A549 (cell line): Measurements from ENCODE around the gene SRL. TPM values are rescaled to one million over a fixed set of nuclear protein-coding genes. Genes with fewer than 3 reads are reported as not detected.
A peak's percentile ranks its signal among the peaks of the same experiment; 100 is the strongest.

Experiments used
- ATAC-seq, 2 experiments: fragments of 200-7000 bp in 1 of 2; fragments of >200 bp in 1 of 2; cut with Nextera tagmentation in 1 of 2; cut with Tn5 transposase in 1 of 2; 3 replicates each; pipeline versions ENCODE4 v1.8.0 to v1.9.1; 2018 to 2020; ENCODE audit warnings: mild to moderate bottlenecking in 1 of 2, moderate library complexity in 1 of 2
- CTCF ChIA-PET: fragments of 300-600 bp; sonication (Branson Sonifier 250); formaldehyde crosslinking; extraction: SDS; loops from one replicate; lab custom pipeline; 2021; ENCODE audit warnings: antibody characterized with exemption, inconsistent platforms; lab: Yijun Ruan, JAX
- POLR2A ChIA-PET: fragments of 350-600 bp; formaldehyde crosslinking; extraction: SDS; loops from one replicate; lab custom pipeline; 2021; ENCODE audit warnings: antibody characterized with exemption, inconsistent platforms; lab: Yijun Ruan, JAX
- DNase-seq, 2 experiments: peaks; one replicate each; pipeline versions ENCODE4 v3.0.0 to v3.0.0-alpha.2; 2011 to 2016; ENCODE audit warnings: low read depth in 1 of 2, low spot score in 1 of 2
- FAIRE-seq: peaks from 2 replicates; lab custom pipeline; 2011; peaks lifted over from hg19 to GRCh38; lab: Jason Lieb, UNC
- H3K27ac ChIP-seq, 2 experiments: fragments of >200 bp; sonication (Bioruptor Twin); formaldehyde crosslinking; 3 replicates each; pipeline ENCODE4 v1.5.1; 2016 to 2017
- H3K4me1 ChIP-seq: fragments of >200 bp; sonication (Bioruptor Twin); formaldehyde crosslinking; 3 replicates; pipeline ENCODE4 v1.6.1; 2016
- H3K4me2 ChIP-seq: fragments of >200 bp; sonication (Bioruptor Twin); formaldehyde crosslinking; 3 replicates; pipeline ENCODE4 v1.6.1; 2016
- H3K4me3 ChIP-seq: fragments of >200 bp; sonication (Bioruptor Twin); formaldehyde crosslinking; 3 replicates; pipeline ENCODE4 v1.5.1; 2016
- H3K9me3 ChIP-seq: fragments of >200 bp; sonication (Bioruptor Twin); formaldehyde crosslinking; 3 replicates; pipeline ENCODE4 v1.6.1; 2016
- BCL3 ChIP-seq: fragments of >200 bp; sonication (Bioruptor Twin); formaldehyde crosslinking; IDR thresholded peaks from 3 replicates; pipeline ENCODE4 v1.6.1; 2016
- BHLHE40 ChIP-seq: IDR thresholded peaks from 2 replicates; pipeline ENCODE4 v1.6.1; 2012; ENCODE audit warnings: low read depth, low read length, inconsistent platforms
- CEBPB ChIP-seq, 2 experiments: fragments of >200 bp in 1 of 2; sonication (Bioruptor Twin) in 1 of 2; formaldehyde crosslinking in 1 of 2; IDR thresholded peaks; 2 replicates each; pipeline ENCODE4 v1.6.1; 2012 to 2016
- CHD2 ChIP-seq: fragments of 150-350 bp; IDR thresholded peaks from 2 replicates; pipeline ENCODE4 v1.6.1; 2014; ENCODE audit warnings: low read length; ENCODE audit not compliant: partially characterized antibody
- EP300 ChIP-seq, 2 experiments: fragments of >200 bp; sonication (Bioruptor Twin); formaldehyde crosslinking; IDR thresholded peaks; 2 replicates in 1 of 2; 3 replicates in 1 of 2; pipeline ENCODE4 v1.6.1; 2016 to 2017
- FOSL2 ChIP-seq, 2 experiments: fragments of 450-650 bp in 1 of 2; fragments of >200 bp in 1 of 2; sonication (Bioruptor Twin) in 1 of 2; formaldehyde crosslinking; IDR thresholded peaks; 2 replicates each; pipeline versions ENCODE4 v1.5.0 to v1.6.1; 2016 to 2020; ENCODE audit warnings: mild to moderate bottlenecking in 1 of 2, moderate library complexity in 1 of 2
- FOXS1 ChIP-seq: fragments of 250-450 bp; sonication (Bioruptor Pico); IDR thresholded peaks from 2 replicates; pipeline ENCODE4 v1.5.0; 2020; ENCODE audit warnings: mild to moderate bottlenecking, moderate library complexity
- GATA3 ChIP-seq: IDR thresholded peaks from 2 replicates; pipeline ENCODE4 v1.6.1; 2012; ENCODE audit warnings: borderline replicate concordance
- JUN ChIP-seq, 2 experiments: fragments of >200 bp; sonication (Bioruptor Twin); formaldehyde crosslinking; IDR thresholded peaks; 2 replicates in 1 of 2; 3 replicates in 1 of 2; pipeline ENCODE4 v1.6.1; 2016 to 2017
- JUNB ChIP-seq: fragments of >200 bp; sonication (Bioruptor Twin); formaldehyde crosslinking; IDR thresholded peaks from 2 replicates; pipeline ENCODE4 v1.6.1; 2016
- KDM5A ChIP-seq: fragments of 200-600 bp; sonication (generic); IDR thresholded peaks from 2 replicates; pipeline ENCODE4 v1.6.1; 2016; ENCODE audit warnings: antibody characterized with exemption, mild to moderate bottlenecking
- NPAS2 ChIP-seq: fragments of 250-450 bp; sonication (Bioruptor Pico); IDR thresholded peaks from 2 replicates; pipeline ENCODE4 v1.8.0; 2022; ENCODE audit warnings: mild to moderate bottlenecking, moderate library complexity, borderline replicate concordance
- POLR2AphosphoS2 ChIP-seq: conservative IDR thresholded peaks from 2 replicates; pipeline ENCODE4 v1.6.1; 2012; ENCODE audit warnings: low read length, improper control_type of control experiment, inconsistent platforms
- RAD21 ChIP-seq, 2 experiments: fragments of >200 bp in 1 of 2; sonication (Bioruptor Twin) in 1 of 2; formaldehyde crosslinking in 1 of 2; IDR thresholded peaks in 1 of 2; conservative IDR thresholded peaks in 1 of 2; 2 replicates in 1 of 2; 3 replicates in 1 of 2; pipeline ENCODE4 v1.6.1; 2012 to 2018; ENCODE audit warnings: inconsistent platforms in 1 of 2
- RARB ChIP-seq: fragments of 250-450 bp; sonication (Bioruptor Pico); IDR thresholded peaks from 2 replicates; pipeline ENCODE4 v1.8.0; 2021; ENCODE audit warnings: mild to moderate bottlenecking, moderate library complexity
- SMC3 ChIP-seq: fragments of >200 bp; sonication (Bioruptor Twin); formaldehyde crosslinking; IDR thresholded peaks from 3 replicates; pipeline ENCODE4 v1.6.1; 2018; ENCODE audit warnings: inconsistent platforms
- USF2 ChIP-seq: fragments of 450-650 bp; IDR thresholded peaks from 2 replicates; pipeline ENCODE4 v1.6.1; 2014; ENCODE audit warnings: antibody characterized with exemption
- WGBS: methylation state at CpG from one replicate; pipeline ENCODE4 v1.1.6; 2017; ENCODE audit errors: missing lambda C conversion rate; 5-methylcytosine and 5-hydroxymethylcytosine counted together
- polyA minus RNA-seq: library from RNA; depleted of rRNA, polyadenylated mRNA; stranded (reverse); fragments of >200 nt; gene quantifications from 2 replicates; pipeline ENCODE4 v1.2.3, GENCODE V29; 2011; rRNA and poly(A)+ RNA removed
- polyA plus RNA-seq, 4 experiments: library from polyadenylated mRNA; depleted of rRNA in 3 of 4; stranded (reverse); fragments of >200 nt; fragmentation: RNase III in 1 of 4; extraction: RNeasy Plus Mini Kit Qiagen cat#74134 plus additional on column Dnase treatment in 1 of 4; gene quantifications; 2 replicates in 3 of 4; 3 replicates in 1 of 4; pipeline ENCODE4 v1.2.3, GENCODE V29; 2011 to 2017
- TF ChIP-seq, protein P1 (sequence below): fragments of 250-450 bp; sonication (Bioruptor Pico); IDR thresholded peaks from 2 replicates; pipeline ENCODE4 v1.5.0; 2021; ENCODE audit warnings: mild to moderate bottlenecking, moderate library complexity, borderline replicate concordance
- TF ChIP-seq, protein P2 (sequence below): IDR thresholded peaks from 2 replicates; pipeline ENCODE4 v1.6.1; 2012
- TF ChIP-seq, protein P3 (sequence below): IDR thresholded peaks from 2 replicates; pipeline ENCODE4 v1.6.1; 2012
- TF ChIP-seq, protein P4 (sequence below): fragments of >200 bp; sonication (Bioruptor Twin); formaldehyde crosslinking; IDR thresholded peaks from 3 replicates; pipeline ENCODE4 v1.5.1; 2016
- TF ChIP-seq, protein P5 (sequence below): fragments of >200 bp; sonication (Bioruptor Twin); formaldehyde crosslinking; IDR thresholded peaks from 2 replicates; pipeline ENCODE4 v1.6.1; 2016
- TF ChIP-seq, protein P6 (sequence below): fragments of 150-350 bp; IDR thresholded peaks from 2 replicates; pipeline ENCODE4 v1.6.1; 2014; ENCODE audit warnings: low read depth, mild to moderate bottlenecking, low read length

The SRL gene
- polyA plus RNA-seq (2011; rRNA removed), result not detected in 2 replicates
- polyA plus RNA-seq (2012; cell fraction: cytosol; rRNA removed), result 0.01 TPM in 1 of 2 replicates, not detected in the other
- 0.05 TPM in 1 of 2 replicates, not detected in the other for polyA plus RNA-seq (2012; cell fraction: nucleus; rRNA removed)
- polyA plus RNA-seq (2017; fragmentation: RNase III; extraction: RNeasy Plus Mini Kit Qiagen cat#74134 plus additional on column Dnase treatment), result 0.03 to 0.05 TPM (median 0.03 TPM) in 3 replicates
- polyA minus RNA-seq, result 0.12 TPM in 1 of 2 replicates, not detected in the other

DNA sequence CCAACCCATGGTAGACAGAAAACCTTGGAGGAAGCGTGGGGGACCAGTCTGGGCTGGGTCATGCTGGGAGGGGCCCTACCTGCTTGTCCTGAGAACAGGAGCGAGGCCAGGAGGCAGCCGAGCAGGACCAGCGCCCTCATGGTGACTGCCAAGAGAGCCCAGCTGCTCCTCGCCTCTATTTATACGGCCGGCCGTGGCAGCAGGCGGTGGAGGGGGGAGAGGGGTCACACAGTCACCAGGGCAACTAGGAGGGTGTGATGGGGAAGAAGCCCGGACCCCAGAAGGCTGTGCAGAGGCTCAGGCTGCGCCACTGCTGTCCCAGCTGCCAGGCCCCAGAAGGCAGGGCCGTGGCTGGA, at the start of gene SRL:
TSS of gene SRL (minus strand) at position 153 of the 356 bp plus-strand sequence. CDS start at position 140, 13 bp downstream.
- no peak for ATAC-seq
- CTCF ChIA-PET, result interaction anchor here (1.3 to 4.8 kb wide), 5 partner anchors 12 to 260 kb away, joined by 3 to 32 read pairs (median 4); no protein-coding TSS in a partner anchor

DNA sequence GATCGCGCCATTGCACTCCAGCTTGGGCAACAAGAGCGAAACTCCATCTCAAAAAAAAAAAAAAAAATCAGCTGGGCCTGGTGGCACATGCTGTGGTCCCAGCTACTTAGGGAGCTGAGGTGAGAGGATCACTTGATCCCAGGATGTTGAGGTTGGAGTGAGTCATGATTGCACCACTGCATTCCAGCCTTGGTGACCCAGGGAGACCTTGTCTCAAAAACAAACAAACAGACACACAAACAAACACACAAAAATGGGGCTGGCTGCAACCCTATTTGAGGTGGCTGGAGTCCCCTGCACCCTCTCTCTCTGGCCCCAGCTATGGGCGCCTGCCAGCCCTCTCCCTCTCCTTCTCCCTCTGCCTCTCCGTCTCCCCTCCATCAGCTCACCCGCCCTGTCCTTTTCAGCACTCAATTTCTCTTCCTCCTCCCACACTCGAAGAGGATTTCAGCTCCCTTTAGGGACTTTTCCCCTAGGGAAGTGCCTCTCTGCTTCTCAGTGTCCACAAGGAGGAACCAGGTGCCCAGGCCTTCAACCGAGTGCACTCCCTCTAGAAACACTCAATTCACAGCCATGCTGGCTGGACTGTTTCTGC, 48.5 kb upstream of the SRL start:
- DNase-seq (peak; percentile 63 to 95), FAIRE-seq (no peak)
- Histone ChIP-seq H3K27ac (peak overlapping the region; percentile 61 to 86), H3K9me3 (no peaks in the 10 kb centered on the region), H3K4me3 (no peak overlapping the region)
- POLR2A ChIA-PET, result interaction anchor here (0.7 to 1.8 kb wide), 8 partner anchors 9 to 61 kb away, joined by 3 to 11 read pairs (median 3); partner anchors contain the start of genes GLIS2 and PAM16
- no peak for TF ChIP-seq BCL3
- TF ChIP-seq RAD21 (conservative IDR thresholded peaks at IDR 0.05 in 1 of 2, IDR thresholded peaks at IDR 0.05 in 1 of 2), result peak; percentile 50 to 63; a peak in 4 of 5 replicates
- peak; percentile 36; the same call in 2 of the 3 replicates for TF ChIP-seq SMC3
- TF ChIP-seq, protein P1, sequence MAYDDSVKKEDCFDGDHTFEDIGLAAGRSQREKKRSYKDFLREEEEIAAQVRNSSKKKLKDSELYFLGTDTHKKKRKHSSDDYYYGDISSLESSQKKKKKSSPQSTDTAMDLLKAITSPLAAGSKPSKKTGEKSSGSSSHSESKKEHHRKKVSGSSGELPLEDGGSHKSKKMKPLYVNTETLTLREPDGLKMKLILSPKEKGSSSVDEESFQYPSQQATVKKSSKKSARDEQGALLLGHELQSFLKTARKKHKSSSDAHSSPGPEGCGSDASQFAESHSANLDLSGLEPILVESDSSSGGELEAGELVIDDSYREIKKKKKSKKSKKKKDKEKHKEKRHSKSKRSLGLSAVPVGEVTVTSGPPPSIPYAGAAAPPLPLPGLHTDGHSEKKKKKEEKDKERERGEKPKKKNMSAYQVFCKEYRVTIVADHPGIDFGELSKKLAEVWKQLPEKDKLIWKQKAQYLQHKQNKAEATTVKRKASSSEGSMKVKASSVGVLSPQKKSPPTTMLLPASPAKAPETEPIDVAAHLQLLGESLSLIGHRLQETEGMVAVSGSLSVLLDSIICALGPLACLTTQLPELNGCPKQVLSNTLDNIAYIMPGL, result no peak
- peak; percentile 72 for TF ChIP-seq JUNB
- no peak for TF ChIP-seq CHD2
- 0 out of 2 replicates have a peak, but pooled peaks have one; percentile 15 for TF ChIP-seq NPAS2
- TF ChIP-seq GATA3, result peak; percentile 73
- no peak for TF ChIP-seq POLR2AphosphoS2
- peak in 1 of 2 experiments; percentile 34; a peak in 2 of 5 replicates for TF ChIP-seq EP300 (IDR thresholded peaks at IDR 0.05)
- TF ChIP-seq, protein P2, sequence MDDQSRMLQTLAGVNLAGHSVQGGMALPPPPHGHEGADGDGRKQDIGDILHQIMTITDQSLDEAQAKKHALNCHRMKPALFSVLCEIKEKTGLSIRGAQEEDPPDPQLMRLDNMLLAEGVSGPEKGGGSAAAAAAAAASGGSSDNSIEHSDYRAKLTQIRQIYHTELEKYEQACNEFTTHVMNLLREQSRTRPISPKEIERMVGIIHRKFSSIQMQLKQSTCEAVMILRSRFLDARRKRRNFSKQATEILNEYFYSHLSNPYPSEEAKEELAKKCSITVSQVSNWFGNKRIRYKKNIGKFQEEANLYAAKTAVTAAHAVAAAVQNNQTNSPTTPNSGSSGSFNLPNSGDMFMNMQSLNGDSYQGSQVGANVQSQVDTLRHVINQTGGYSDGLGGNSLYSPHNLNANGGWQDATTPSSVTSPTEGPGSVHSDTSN, result 0 out of 2 replicates have a peak, but pooled peaks have one; percentile 56
- TF ChIP-seq, protein P3, sequence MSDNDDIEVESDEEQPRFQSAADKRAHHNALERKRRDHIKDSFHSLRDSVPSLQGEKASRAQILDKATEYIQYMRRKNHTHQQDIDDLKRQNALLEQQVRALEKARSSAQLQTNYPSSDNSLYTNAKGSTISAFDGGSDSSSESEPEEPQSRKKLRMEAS, result peak; percentile 82
- TF ChIP-seq, protein P4, sequence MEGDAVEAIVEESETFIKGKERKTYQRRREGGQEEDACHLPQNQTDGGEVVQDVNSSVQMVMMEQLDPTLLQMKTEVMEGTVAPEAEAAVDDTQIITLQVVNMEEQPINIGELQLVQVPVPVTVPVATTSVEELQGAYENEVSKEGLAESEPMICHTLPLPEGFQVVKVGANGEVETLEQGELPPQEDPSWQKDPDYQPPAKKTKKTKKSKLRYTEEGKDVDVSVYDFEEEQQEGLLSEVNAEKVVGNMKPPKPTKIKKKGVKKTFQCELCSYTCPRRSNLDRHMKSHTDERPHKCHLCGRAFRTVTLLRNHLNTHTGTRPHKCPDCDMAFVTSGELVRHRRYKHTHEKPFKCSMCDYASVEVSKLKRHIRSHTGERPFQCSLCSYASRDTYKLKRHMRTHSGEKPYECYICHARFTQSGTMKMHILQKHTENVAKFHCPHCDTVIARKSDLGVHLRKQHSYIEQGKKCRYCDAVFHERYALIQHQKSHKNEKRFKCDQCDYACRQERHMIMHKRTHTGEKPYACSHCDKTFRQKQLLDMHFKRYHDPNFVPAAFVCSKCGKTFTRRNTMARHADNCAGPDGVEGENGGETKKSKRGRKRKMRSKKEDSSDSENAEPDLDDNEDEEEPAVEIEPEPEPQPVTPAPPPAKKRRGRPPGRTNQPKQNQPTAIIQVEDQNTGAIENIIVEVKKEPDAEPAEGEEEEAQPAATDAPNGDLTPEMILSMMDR, result no peak; the same call in 2 of the 3 replicates
- peak; percentile 78 for TF ChIP-seq FOSL2 (IDR thresholded peaks at IDR 0.05)
- peak; percentile 99 for TF ChIP-seq FOSL2 (CRISPR knock-in tag; IDR thresholded peaks at IDR 0.05)
- TF ChIP-seq RARB, result no peak
- TF ChIP-seq, protein P5, sequence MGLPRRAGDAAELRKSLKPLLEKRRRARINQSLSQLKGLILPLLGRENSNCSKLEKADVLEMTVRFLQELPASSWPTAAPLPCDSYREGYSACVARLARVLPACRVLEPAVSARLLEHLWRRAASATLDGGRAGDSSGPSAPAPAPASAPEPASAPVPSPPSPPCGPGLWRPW, result peak; percentile 36; the same call in 1 of the 2 replicates
- peak; percentile 52 to 68; a peak in 3 of 5 replicates for TF ChIP-seq JUN (IDR thresholded peaks at IDR 0.05)
- TF ChIP-seq, protein P6, sequence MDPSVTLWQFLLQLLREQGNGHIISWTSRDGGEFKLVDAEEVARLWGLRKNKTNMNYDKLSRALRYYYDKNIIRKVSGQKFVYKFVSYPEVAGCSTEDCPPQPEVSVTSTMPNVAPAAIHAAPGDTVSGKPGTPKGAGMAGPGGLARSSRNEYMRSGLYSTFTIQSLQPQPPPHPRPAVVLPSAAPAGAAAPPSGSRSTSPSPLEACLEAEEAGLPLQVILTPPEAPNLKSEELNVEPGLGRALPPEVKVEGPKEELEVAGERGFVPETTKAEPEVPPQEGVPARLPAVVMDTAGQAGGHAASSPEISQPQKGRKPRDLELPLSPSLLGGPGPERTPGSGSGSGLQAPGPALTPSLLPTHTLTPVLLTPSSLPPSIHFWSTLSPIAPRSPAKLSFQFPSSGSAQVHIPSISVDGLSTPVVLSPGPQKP, result no peak
- TF ChIP-seq BHLHE40, result peak; percentile 47; the same call in 1 of the 2 replicates
- peak; percentile 86 to 98 for TF ChIP-seq CEBPB (IDR thresholded peaks at IDR 0.05)
- TF ChIP-seq USF2, result peak; percentile 50
- no peak for TF ChIP-seq KDM5A
- TF ChIP-seq, all 56 proteins: peak for 14
- ATAC-seq, result peak; percentile 60 to 76
- 25% methylated on average over 8 of the region's 8 CpGs for WGBS
- H3K4me2 ChIP-seq, result peak overlapping the region; percentile 61
- CTCF ChIA-PET, result interaction anchor here (0.6 to 13.8 kb wide), 14 partner anchors 9 to 145 kb away, joined by 3 to 213 read pairs (median 16); partner anchors contain the start of genes GLIS2 and TFAP4
- peaks cover 71% of the 10 kb centered on the region for H3K4me1 ChIP-seq

More for the DNA sequence above, at the start of gene SRL:
- FAIRE-seq, result no peak
- WGBS, result 85% methylated on average over 8 of the region's 12 CpGs
- Histone ChIP-seq H3K4me1 (no peaks in the 10 kb centered on the region), H3K27ac (no peak within 1 kb of the TSS), H3K9me3 (no peaks in the 10 kb centered on the region), H3K4me2 (no peak within 1 kb of the TSS), H3K4me3 (no peak within 1 kb of the TSS)
- DNase-seq, result no peak
- POLR2A ChIA-PET, result interaction anchor here (2.1 kb wide), 1 partner anchor 12 kb away, joined by 6 read pairs; no protein-coding TSS in a partner anchor
- no peak for TF ChIP-seq FOXS1 (CRISPR knock-in tag)
